Myocyte (in vitro differentiated cells): ENCODE data around the gene WDR48. TPM values are rescaled to one million over a fixed set of nuclear protein-coding genes. Genes with fewer than 3 reads are reported as not detected.

Source experiments
- DNase-seq: peaks from one replicate; pipeline ENCODE4 v3.0.0-alpha.2; 2012; ENCODE audit warnings: low read depth
- microRNA-seq: library from miRNA; unstranded; fragments of <30 nt; microRNA quantifications from one replicate; pipeline ENCODE4, GENCODE V29; 2016
- total RNA-seq: library from RNA; depleted of rRNA; stranded (reverse); fragments of >200 nt; gene quantifications from 2 replicates; pipeline ENCODE4 v1.2.3, GENCODE V29; 2014

The WDR48 gene
- total RNA-seq, 1 donor from 2014 or later, result 16.6 TPM

DNA sequence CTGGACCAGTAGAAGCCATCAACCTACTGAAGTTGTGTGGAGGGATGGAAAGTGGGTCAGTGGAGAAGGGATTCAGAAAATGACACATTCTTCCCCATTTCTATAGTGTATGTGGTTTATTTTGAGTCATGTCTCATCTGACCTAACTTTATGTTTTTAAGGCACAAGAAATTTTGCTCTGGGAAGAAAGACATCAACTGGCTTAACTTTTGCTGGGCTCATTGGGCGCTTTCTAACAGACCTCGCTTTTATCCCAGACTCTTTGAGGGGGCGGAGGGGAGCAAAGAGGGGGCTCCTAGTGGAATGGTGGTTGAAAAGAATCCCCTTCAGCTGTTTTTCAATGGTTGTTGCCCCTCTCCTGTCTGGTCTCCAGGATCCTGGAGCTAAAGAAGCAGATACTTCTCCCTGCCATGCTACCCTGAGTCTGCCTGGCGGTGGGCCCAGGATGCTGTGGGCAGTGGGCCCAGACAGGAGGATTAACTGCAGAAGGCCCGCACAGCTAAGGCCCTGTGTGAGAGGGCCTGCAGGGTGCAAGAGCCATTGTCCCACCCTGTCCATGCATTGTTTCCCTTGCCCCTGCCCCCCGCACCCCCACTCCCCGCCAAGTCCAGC lies 87.1 kb downstream of the WDR48 start:
- peak; percentile 73 for DNase-seq

DNA sequence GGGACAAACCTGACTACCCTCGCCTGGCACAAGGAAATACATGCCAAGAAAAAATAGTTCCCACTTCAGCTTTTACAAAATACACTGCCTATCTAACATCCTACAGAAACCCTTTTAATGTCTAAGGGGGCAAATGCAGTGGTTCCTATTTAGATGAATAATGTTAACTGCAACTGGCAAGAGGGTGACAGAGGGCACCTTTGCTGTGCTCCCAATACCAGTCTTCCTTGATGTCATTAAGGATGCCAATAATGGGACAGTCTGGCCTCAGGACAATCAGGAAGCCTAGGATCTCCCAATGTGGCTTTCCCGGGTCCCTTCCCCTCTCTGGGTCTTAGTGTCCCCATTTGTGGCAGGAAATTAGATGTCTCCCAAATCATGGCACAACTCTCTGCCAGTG lies 87.6 kb downstream of the WDR48 start:
- DNase-seq, result no peak

DNA sequence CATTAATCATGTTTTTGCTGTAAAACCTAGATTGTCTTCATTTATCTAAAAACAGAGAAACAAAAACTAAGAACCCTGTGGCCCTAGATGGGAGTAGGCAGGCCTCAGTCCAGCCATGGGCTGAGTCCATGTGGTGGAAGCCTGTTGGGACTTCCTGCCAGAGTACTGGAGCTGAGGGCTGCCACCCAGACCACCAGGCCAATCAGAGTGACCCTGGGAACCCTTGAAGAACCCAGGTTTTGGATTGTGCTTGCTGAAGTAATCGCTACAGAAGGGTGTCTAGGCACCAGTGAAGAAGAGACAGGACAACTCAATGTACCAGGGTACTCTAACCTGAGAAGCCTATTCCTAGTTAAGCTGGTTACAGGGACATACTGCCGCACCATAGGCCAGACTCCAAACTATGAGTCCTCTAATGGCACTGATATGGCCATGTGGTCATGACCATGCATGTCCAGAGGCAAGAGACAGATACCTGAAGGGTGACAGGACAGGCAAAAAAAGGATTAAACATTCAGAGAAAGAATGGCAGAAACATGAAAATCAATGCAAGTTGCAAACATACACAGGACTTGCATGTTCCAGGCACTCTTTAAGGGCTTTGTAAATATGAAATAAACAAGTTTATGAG lies 88.6 kb downstream of the WDR48 start:
- DNase-seq, result no peak

DNA sequence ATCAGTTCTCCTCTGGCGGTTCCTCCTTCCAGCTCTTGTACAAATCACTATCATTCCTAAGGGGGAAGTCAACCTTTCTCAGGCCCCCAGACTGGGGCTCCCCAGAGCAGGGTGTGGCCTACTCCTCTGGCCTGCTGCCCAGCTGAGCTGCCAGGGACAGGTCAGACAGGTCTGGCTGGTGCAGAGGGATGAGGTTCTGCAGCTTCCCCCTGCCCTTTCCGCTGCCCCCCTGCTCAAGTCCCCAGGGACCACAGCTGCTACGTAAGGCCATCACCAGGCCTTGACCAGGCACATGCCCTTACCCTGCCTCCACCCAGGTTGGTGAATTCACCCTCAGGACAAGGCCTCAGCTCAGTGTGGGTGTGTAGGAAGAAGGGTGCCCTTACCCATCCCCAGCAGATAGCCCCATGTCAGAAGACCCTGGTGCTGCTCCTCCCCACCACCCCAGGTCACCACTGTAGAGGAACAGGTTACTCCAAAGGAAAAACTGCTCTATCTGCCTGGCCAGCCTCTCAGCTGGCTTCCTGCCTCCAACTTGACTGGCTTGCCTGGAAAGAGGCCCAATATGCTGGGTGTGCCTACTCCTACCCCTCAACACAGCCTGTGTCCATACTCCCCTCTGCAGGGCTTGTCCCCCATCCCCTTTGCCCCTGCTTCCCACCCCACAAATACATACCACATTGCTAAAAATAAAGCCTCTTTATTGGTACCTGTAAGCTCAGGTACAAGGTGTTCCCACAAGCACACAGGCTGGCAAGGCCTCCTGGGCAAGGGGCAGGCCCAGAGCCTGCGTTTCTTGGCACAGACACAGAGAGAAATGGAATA lies 89.6 kb downstream of the WDR48 start:
- DNase-seq, result no peak

DNA sequence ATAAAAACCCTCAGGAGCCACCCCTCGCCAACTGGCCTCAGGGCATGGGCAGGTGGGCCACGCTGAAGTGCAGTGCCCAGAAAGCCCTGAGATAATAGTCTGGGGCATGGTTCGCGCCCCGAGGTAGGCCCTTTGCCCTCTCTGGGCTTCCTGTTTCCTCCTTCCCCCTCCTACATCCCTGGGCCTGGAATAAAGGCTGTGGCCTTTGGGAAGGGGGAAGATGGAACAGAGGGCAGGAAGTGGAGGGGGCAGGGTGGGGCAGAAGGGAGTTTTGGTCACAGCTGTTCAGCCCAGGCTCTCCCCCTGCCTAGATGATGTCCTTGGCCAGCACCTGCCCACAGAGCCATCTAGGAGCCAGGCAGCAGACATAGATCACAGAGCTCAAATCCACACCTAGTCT lies 90.3 kb downstream of the WDR48 start:
- peak; percentile 85 for DNase-seq

DNA sequence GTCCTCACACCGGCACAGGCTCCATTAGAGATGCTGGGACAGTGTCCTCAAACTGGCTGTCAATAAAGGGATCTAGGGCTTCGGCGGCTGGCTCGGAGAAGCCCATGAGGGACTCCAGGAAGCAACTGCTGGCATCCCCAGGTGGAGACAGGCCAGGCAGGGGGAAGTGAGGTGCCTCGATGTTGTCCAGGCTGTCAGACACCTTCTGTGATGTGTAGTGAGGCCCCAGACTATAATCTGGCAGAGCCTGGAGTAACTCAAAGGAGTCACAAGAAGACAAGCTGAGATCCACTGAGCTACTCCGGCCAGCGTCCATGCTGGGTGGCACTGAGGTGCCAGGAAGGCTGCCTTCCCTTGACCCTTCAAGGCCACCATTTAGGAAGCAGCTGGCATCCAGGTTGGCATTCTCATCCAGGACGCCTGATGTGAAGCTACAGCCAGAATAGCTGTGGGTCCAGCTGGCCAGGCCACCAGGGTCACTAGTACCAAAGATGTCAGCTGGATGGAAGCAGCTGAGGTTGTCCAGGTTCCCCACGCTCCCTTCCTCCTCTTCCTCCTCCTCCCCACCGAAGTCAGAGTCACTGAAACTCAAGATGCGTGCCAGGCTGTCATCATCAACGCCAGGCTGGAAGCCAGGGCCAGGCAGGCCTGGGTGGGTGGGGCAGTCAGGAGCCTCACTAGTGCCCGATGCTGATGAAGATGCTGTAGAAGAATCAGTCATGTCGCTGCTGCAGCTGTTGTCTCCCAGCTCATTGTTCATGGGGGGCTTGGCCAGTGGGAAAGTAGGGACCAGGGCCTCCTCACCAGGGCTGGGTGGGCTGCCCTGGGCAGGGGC lies 91.5 kb downstream of the WDR48 start:
- DNase-seq, result peak; percentile 48

DNA sequence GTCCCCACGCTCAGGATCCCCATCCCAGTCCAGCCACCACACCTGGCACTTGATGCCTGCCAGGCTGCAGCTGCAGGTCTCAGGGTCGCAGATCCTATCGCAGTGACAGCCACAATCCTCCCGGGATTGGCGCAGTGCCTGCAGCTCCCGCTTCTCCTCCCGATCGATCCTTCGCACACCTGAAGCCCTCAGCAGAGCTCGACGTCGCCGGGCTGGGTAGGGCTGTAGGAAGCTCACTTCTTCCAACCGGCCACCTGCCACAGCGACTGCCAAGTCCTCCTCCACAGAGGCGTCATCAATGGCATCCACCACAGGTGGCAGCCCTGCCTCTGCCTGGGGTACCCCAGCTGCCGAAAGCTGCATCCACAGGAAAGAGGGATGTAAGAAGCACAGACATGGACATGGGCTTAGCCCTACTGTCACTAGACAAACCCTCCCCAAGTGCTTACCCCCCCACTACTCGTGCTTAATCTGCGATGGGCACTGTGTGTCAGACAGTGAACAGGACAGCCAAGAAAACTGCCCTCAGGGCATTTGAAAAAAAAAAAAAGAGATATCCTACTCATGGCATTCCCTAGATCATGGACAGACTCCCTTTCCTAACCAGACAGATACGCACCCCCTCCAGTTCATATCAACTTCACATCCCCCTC lies 92.4 kb downstream of the WDR48 start:
- no peak for DNase-seq

DNA sequence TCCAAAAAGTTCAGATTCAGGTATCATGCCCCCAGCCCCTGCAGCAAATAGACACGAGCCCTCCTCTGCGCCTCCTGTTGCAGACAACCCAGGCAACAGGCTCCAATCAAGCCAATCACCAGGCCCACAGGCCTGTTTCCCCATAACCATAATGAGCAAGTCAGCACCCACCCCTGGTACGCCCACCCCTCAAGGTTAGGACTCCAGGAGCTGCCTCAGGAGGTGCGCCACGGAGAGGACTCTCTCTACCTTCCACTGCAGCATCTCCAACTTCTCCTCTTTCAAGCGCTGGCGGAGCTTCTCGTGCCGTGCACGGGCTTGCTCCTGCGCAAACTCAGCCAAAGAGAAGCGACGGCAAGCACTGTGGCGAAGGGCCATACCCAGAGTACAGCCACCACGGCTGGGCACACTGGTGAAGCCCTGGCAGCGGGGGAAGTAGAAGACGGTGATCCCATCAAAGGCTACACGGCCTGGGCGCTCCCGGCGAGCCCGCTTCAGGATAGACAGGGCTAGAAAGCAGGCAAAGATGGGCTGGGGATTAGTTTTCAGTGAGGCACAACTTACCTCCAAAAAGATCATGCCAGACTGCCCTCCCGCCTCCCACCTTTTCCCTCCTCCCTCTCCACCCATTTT lies 93.0 kb downstream of the WDR48 start:
- no peak for DNase-seq

DNA sequence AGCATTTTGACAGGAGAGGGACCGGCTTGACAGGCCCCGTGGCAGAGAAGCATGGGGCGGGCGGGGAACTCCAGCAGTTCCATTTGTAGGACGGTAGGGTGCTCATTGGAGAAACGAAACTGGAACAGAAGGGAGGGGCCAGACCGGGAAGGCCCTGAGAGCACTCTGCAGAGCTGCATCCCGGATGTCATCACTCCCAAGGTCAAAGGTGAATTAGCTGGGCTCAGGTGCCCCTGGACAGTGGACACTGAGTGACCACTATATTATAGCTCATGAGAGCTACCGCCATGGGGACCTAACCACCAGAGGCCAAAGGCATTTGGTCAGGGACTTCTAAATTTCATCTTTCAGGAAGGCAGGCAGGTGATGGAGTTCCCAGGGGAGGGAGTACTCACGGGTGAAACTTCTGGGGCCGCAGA lies 94.3 kb downstream of the WDR48 start:
- DNase-seq, result no peak

Small RNA genes lying within 50 kb of the gene (microRNA-seq; reads per million reads assigned to microRNA genes)
- 0.65 reads per million for gene MIR6822

Other genes with a start within 250 kb of the WDR48 start
- not detected in 2 replicates for gene SCN10A, start 235.8 kb upstream of the WDR48 start, total RNA-seq
- not detected in 2 replicates for gene SCN11A, start 72 bp upstream of the WDR48 start, total RNA-seq
- 50.7 and 56.9 TPM in 2 replicates for gene GORASP1, start 55.6 kb downstream of the WDR48 start, total RNA-seq
- 1.7 and 2.7 TPM in 2 replicates for gene TTC21A, start 55.7 kb downstream of the WDR48 start, total RNA-seq
- 10.6 and 13.7 TPM in 2 replicates for gene CSRNP1, start 101.6 kb downstream of the WDR48 start, total RNA-seq
- 104 and 142 TPM in 2 replicates for gene XIRP1, start 140.6 kb downstream of the WDR48 start, total RNA-seq
- not detected in 2 replicates for gene CX3CR1, start 228.0 kb downstream of the WDR48 start, total RNA-seq